Measurements from ENCODE around the gene TSPAN5. TPM values are rescaled to one million over a fixed set of nuclear protein-coding genes. Genes with fewer than 3 reads are reported as not detected.

TSPAN5 gene
- polyA plus RNA-seq, 1 experiment: 190 TPM

GRCh38 chr4:98565681-98566301 lies 92.6 kb downstream of the TSPAN5 start:
- ChIA-PET CTCF (interaction anchor here (0.6 to 1.6 kb wide), 4 partner anchors 10 to 636 kb away, joined by 3 to 10 read pairs (median 5); no protein-coding TSS in a partner anchor), POLR2A (interaction anchor here (0.6 to 1.2 kb wide), 3 partner anchors 49 to 305 kb away, joined by 3 read pairs; partner anchors contain the start of gene RAP1GDS1)

GRCh38 chr4:98564852-98565251 lies 93.6 kb downstream of the TSPAN5 start:
- H3K4me3 ChIP-seq (ENCODE audit: low read depth, low read length): no peak overlapping the region
- TF ChIP-seq CTCF (IDR thresholded peaks at IDR 0.05; ENCODE audit: low read depth, low read length): no peak
- no peak for DNase-seq (ENCODE audit: low read depth, low spot score)
- CTCF ChIA-PET: interaction anchor here (0.7 to 1.8 kb wide), 2 partner anchors 15 to 97 kb away, joined by 3 to 8 read pairs; no protein-coding TSS in a partner anchor
- POLR2A ChIA-PET: interaction anchor here (0.7 kb wide), 1 partner anchor 10 kb away, joined by 4 read pairs; no protein-coding TSS in a partner anchor
- H3K27me3 ChIP-seq (ENCODE audit: control insufficient read depth, insufficient read depth, low read length): no peaks in the 10 kb centered on the region
- H3K27ac ChIP-seq (ENCODE audit: low read depth, low read length): no peak overlapping the region
- H3K9me3 ChIP-seq (ENCODE audit: control insufficient read depth, insufficient read depth, low read length): 0 out of 2 replicates have a peak, but pooled peaks cover 2% of the 10 kb centered on the region

More at GRCh38 chr4:98565681-98566301, 92.6 kb downstream of the TSPAN5 start:
- Histone ChIP-seq H3K27me3 (ENCODE audit: control insufficient read depth, insufficient read depth, low read length) (no peaks in the 10 kb centered on the region), H3K27ac (ENCODE audit: low read depth, low read length) (no peak overlapping the region), H3K4me3 (ENCODE audit: low read depth, low read length) (no peak overlapping the region), H3K9me3 (ENCODE audit: control insufficient read depth, insufficient read depth, low read length) (0 out of 2 replicates have a peak, but pooled peaks cover 2% of the 10 kb centered on the region)
- TF ChIP-seq CTCF (IDR thresholded peaks at IDR 0.05; ENCODE audit: low read depth, low read length): no peak
- DNase-seq (ENCODE audit: low read depth, low spot score): no peak

GRCh38 chr4:98560321-98560720 lies 98.1 kb downstream of the TSPAN5 start:
- ChIA-PET POLR2A (no interaction called here), CTCF (interaction anchor here (1.0 kb wide), 2 partner anchors 18 to 93 kb away, joined by 4 to 5 read pairs; no protein-coding TSS in a partner anchor)
- no peak for TF ChIP-seq CTCF (IDR thresholded peaks at IDR 0.05; ENCODE audit: low read depth, low read length)
- no peak overlapping the region for H3K4me3 ChIP-seq (ENCODE audit: low read depth, low read length)
- no peaks in the 10 kb centered on the region for H3K27me3 ChIP-seq (ENCODE audit: control insufficient read depth, insufficient read depth, low read length)
- H3K27ac ChIP-seq (ENCODE audit: low read depth, low read length): no peak overlapping the region
- no peak for DNase-seq (ENCODE audit: low read depth, low spot score)
- 0 out of 2 replicates have a peak, but pooled peaks cover 2% of the 10 kb centered on the region for H3K9me3 ChIP-seq (ENCODE audit: control insufficient read depth, insufficient read depth, low read length)

- POLR2A ChIA-PET: no interaction called here
- H3K27ac ChIP-seq (ENCODE audit: low read depth, low read length): no peak overlapping the region
- no peaks in the 10 kb centered on the region for H3K27me3 ChIP-seq (ENCODE audit: control insufficient read depth, insufficient read depth, low read length)
- 0 out of 2 replicates have a peak, but pooled peaks cover 2% of the 10 kb centered on the region for H3K9me3 ChIP-seq (ENCODE audit: control insufficient read depth, insufficient read depth, low read length)
- no peak for DNase-seq (ENCODE audit: low read depth, low spot score)
- CTCF ChIA-PET: no interaction called here
- H3K4me3 ChIP-seq (ENCODE audit: low read depth, low read length): no peak overlapping the region
- no peak for TF ChIP-seq CTCF (IDR thresholded peaks at IDR 0.05; ENCODE audit: low read depth, low read length)
Measured at GRCh38 chr4:98558471-98559169, 99.8 kb downstream of the TSPAN5 start.

Data from AG04450 (cell line).